GM19035 (cell line): Measurements from ENCODE around the gene LTO1.

Experiments
- ATAC-seq: cut with Tn5 transposase; IDR thresholded peaks from one replicate; pipeline ENCODE4 v1.9.1; 2021; ENCODE audit not compliant: unreplicated experiment

The LTO1 gene

GRCh38 chr11:69658626-69659450 is 16.3 kb downstream of the LTO1 start:
- no peak for ATAC-seq

DNA sequence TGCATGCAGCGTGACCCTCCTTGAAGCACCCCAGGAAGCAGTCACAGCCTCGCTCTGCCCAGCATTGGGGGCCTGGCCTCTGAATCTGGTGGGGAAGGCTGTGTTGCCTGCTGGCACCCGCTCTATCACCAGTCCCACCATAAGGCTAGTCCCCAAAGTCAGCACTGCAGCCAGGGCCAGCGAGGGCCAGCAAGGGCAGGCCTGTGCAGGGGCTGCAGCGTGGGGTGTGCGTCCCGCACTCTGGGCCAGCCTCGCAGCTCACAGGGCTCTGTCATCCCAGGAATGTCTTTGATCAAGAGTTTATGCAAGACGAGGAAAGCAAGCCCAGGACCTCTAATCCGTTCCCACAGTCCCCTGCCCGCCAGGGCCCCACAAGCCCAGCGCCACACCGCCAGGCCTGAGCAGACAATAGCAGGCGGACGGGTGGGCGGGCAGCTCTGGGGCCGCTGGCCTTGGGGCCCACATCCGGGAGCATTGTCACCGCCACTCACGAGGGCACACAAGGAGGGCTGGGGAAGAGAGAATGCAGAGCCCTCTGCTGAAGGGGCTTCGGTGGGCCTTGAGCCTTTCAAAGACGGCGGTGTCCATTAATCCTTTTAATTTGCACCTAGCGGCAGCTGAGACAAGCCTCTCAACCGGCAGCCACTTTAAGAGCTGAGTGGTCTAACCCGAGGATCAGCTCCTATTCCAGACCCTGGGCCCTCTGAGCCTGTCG is 17.1 kb downstream of the LTO1 start:
- no peak for ATAC-seq

GRCh38 chr11:69657456-69657910 is 17.7 kb downstream of the LTO1 start:
- ATAC-seq: no peak

DNA sequence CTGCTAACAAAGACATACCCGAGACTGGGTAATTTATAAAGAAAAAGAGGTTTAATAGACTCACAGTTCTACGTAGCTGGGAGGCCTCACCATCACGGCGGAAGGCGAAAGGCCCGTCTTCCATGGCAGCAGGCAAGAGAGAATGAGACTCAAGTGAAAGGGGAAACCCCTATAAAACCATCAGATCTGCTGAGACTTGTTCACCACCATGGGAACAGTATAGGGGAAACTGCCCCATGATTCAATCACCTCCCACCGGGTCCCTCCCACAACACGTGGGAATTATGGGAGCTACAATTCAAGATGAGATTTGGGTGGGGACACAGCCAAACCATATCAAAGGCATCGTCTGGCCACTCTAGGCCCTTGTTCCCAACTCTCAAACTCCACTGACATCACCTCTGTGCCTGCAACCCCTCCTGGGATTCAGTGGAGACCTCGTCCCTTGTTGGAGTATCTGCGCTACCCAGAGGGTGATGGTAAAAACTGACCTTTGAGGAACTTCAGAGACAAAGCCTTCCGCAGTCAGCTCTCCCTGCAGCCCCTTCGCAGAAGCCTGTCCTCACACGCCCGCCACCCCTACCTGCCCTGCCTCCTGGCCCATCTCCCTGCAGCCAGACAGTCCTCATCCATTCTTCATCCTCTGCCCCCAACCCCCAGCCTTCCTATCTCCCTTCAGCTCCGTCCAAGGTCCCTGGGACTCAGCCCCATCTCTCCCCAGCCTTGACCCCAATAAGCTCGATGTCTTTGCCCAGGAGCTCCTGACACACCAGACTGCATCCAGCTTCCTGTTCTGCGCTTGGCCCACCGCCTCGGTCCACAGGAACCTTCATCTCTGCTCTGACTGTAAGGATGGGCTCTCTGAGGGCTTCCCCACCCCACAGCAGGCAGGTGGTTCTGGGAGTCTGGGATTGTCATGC is 18.4 kb downstream of the LTO1 start:
- ATAC-seq: no peak

GRCh38 chr11:69655479-69656428 is 19.4 kb downstream of the LTO1 start:
- no peak for ATAC-seq

- ATAC-seq: no peak
These were observed 20.3 kb downstream of the LTO1 start for GRCh38 chr11:69654660-69655478.

DNA sequence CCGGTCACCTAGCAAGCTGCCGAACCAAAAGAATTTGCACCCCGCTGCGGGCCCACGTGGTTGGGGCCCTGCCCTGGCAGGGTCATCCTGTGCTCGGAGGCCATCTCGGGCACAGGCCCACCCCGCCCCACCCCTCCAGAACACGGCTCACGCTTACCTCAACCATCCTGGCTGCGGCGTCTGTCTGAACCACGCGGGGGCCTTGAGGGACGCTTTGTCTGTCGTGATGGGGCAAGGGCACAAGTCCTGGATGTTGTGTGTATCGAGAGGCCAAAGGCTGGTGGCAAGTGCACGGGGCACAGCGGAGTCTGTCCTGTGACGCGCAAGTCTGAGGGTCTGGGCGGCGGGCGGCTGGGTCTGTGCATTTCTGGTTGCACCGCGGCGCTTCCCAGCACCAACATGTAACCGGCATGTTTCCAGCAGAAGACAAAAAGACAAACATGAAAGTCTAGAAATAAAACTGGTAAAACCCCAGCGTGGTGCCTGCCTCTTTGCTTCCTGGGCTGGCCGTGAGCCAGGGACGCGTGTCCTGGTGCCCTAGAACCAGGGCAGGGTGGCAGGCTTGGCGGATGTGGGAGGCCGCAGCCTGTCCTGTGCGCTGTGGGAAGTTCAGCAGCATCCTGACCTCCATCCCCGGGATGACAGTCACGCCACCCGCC is 21.0 kb downstream of the LTO1 start:
- ATAC-seq: no peak

DNA sequence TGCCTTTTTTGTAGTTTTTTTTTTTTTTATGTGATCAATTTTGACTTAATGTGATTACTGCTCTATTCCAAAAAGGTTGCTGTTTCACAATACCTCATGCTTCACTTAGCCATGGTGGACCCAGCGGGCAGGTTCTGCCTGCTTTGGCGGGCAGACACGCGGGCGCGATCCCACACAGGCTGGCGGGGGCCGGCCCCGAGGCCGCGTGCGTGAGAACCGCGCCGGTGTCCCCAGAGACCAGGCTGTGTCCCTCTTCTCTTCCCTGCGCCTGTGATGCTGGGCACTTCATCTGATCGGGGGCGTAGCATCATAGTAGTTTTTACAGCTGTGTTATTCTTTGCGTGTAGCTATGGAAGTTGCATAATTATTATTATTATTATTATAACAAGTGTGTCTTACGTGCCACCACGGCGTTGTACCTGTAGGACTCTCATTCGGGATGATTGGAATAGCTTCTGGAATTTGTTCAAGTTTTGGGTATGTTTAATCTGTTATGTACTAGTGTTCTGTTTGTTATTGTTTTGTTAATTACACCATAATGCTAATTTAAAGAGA is 21.7 kb downstream of the LTO1 start:
- ATAC-seq: no peak

DNA sequence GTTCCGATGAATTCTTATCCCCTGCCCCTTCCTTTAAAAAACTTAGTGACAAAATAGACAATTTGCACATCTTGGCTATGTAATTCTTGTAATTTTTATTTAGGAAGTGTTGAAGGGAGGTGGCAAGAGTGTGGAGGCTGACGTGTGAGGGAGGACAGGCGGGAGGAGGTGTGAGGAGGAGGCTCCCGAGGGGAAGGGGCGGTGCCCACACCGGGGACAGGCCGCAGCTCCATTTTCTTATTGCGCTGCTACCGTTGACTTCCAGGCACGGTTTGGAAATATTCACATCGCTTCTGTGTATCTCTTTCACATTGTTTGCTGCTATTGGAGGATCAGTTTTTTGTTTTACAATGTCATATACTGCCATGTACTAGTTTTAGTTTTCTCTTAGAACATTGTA is 22.2 kb downstream of the LTO1 start:
- no peak for ATAC-seq

DNA sequence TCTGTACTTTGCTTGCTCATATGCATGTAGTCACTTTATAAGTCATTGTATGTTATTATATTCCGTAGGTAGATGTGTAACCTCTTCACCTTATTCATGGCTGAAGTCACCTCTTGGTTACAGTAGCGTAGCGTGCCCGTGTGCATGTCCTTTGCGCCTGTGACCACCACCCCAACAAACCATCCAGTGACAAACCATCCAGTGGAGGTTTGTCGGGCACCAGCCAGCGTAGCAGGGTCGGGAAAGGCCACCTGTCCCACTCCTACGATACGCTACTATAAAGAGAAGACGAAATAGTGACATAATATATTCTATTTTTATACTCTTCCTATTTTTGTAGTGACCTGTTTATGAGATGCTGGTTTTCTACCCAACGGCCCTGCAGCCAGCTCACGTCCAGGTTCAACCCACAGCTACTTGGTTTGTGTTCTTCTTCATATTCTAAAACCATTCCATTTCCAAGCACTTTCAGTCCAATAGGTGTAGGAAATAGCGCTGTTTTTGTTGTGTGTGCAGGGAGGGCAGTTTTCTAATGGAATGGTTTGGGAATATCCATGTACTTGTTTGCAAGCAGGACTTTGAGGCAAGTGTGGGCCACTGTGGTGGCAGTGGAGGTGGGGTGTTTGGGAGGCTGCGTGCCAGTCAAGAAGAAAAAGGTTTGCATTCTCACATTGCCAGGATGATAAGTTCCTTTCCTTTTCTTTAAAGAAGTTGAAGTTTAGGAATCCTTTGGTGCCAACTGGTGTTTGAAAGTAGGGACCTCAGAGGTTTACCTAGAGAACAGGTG is 23.1 kb downstream of the LTO1 start:
- no peak for ATAC-seq

DNA sequence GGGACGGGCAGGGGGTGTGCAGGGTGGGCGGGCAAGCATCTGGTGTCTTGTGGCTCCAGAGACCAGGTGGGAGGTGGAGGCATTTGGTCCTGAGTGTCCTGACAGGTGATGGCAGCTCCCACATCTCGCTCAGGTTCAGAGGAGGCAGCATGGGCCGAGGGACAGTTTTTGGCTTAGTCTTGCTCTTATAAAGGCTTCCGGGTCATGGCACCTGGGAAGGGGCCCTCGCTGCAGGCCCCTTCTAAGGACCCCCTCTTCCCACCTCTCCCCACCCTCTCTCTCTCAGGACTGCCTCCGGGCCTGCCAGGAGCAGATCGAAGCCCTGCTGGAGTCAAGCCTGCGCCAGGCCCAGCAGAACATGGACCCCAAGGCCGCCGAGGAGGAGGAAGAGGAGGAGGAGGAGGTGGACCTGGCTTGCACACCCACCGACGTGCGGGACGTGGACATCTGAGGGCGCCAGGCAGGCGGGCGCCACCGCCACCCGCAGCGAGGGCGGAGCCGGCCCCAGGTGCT is 24.3 kb downstream of the LTO1 start:
- no peak for ATAC-seq

DNA sequence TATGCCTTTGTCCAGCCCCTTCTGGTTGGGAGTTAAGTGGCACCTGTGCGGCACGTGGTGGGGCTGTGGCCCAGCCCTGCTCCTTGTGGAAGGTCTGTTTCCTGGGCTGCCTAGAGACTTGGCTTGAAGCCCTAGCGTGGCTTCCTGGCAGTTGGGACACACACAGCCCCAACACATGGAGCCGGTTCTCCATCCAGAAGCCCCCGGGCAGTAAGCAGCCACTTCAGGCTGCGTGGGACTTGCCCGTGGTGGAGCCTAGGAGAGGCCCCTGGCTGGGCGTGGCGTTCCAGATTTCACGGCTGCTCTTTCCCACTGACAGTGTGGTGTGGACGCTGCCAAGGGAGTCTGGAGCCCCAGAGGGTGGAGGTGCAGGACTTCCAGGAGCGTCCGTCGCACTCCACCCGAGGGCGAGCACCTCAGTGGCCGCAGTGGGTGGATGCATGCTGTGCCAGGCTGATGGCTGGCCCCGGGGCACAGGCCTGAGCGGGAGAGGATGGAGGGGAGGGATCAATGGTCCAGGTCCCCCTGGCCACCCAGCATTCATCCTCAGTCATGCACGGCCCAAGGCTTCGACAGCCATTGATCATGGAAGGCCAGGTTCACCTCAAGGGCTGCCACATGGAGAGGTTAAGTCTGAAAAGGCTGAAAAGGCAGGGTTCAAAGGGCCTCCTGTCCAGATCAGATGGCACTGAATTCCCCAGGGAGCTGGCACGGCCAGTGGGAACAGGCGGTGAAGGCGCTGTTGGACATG is 24.9 kb downstream of the LTO1 start:
- ATAC-seq: no peak

- no peak for ATAC-seq
These were observed 25.6 kb downstream of the LTO1 start for GRCh38 chr11:69649576-69649900.

- ATAC-seq: no peak
These were observed 26.2 kb downstream of the LTO1 start for GRCh38 chr11:69648679-69649575.

- ATAC-seq: no peak
These were observed 27.2 kb downstream of the LTO1 start for GRCh38 chr11:69647761-69648497.
